SK-N-SH (cell line): ENCODE measurements around the gene HS2ST1.

Source experiments
- EP300 ChIP-seq, 2 experiments: IDR thresholded peaks; 2 replicates each; pipeline versions ENCODE4 v1.4.0 to v1.6.1; 2012; ENCODE audit warnings: borderline replicate concordance in 1 of 2, low read depth in 1 of 2, low read length in 1 of 2
- YY1 ChIP-seq: IDR thresholded peaks from 2 replicates; pipeline ENCODE4 v1.4.0; 2012; ENCODE audit warnings: low read depth, mild to moderate bottlenecking
- TF ChIP-seq, protein P1 (sequence below): fragments of 200-600 bp; sonication (generic); IDR thresholded peaks from 2 replicates; pipeline ENCODE4 v1.6.1; 2017; ENCODE audit warnings: antibody characterized with exemption, mild to moderate bottlenecking, moderate library complexity
- TF ChIP-seq, protein P2 (sequence below): fragments of 150-350 bp; IDR thresholded peaks from 2 replicates; pipeline ENCODE4 v1.6.1; 2016; ENCODE audit warnings: mild to moderate bottlenecking, low read depth, low read length

DNA sequence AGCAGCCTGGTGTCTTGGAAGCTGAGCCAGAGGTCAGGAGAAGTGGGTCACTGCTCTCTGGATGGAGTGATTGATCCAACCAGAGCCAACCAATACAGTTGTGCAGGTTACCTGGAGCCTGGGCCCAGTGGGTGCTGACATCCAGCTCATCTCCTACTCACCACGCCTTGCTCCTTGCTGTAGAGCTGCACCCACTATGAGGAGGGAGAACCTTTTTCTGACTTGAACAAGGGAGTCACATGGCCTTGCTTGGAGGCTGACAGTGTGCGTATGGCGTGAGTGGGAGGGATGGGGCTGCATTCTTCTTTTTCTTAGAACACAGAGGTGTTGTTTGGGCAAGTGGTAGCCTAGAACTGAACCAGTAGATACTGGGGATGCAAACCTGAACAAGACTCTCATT is 213.1 kb downstream of the HS2ST1 start:
- TF ChIP-seq EP300 (IDR thresholded peaks at IDR 0.05; ENCODE audit: borderline replicate concordance in 1 of 2, low read depth in 1 of 2, low read length in 1 of 2) = no peak
- no peak for TF ChIP-seq YY1
- TF ChIP-seq, protein P1, sequence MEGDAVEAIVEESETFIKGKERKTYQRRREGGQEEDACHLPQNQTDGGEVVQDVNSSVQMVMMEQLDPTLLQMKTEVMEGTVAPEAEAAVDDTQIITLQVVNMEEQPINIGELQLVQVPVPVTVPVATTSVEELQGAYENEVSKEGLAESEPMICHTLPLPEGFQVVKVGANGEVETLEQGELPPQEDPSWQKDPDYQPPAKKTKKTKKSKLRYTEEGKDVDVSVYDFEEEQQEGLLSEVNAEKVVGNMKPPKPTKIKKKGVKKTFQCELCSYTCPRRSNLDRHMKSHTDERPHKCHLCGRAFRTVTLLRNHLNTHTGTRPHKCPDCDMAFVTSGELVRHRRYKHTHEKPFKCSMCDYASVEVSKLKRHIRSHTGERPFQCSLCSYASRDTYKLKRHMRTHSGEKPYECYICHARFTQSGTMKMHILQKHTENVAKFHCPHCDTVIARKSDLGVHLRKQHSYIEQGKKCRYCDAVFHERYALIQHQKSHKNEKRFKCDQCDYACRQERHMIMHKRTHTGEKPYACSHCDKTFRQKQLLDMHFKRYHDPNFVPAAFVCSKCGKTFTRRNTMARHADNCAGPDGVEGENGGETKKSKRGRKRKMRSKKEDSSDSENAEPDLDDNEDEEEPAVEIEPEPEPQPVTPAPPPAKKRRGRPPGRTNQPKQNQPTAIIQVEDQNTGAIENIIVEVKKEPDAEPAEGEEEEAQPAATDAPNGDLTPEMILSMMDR = no peak
- TF ChIP-seq, protein P2, sequence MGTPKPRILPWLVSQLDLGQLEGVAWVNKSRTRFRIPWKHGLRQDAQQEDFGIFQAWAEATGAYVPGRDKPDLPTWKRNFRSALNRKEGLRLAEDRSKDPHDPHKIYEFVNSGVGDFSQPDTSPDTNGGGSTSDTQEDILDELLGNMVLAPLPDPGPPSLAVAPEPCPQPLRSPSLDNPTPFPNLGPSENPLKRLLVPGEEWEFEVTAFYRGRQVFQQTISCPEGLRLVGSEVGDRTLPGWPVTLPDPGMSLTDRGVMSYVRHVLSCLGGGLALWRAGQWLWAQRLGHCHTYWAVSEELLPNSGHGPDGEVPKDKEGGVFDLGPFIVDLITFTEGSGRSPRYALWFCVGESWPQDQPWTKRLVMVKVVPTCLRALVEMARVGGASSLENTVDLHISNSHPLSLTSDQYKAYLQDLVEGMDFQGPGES = no peak
